ENCODE measurements around the gene BCL2.

- TF ChIP-seq CTCF (IDR thresholded peaks at IDR 0.05) = no peak
- no peak for TF ChIP-seq ZFX (IDR thresholded peaks at IDR 0.05; ENCODE audit: borderline replicate concordance)
Observed at GRCh38 chr18:63149302-63149587, 170.3 kb downstream of the BCL2 start.
